H4 (cell line): ENCODE measurements around the gene AIRE. TPM values are rescaled to one million over a fixed set of nuclear protein-coding genes. Genes with fewer than 3 reads are reported as not detected.
"Not testable (repeated sequence)": the region's sequence is repeated elsewhere in the genome, so short reads cannot be mapped to it uniquely, and the experiment has no call there.

ENCODE experiments used
- DNase-seq: peaks from one replicate; pipeline ENCODE4 v3.0.0-alpha.2; 2015; ENCODE audit warnings: low spot score
- total RNA-seq: library from RNA; depleted of rRNA; stranded (reverse); fragments of >200 nt; shearing (Covaris generic); gene quantifications from 2 replicates; pipeline ENCODE4 v1.2.3, GENCODE V29; 2014; rRNA removed

Gene AIRE
- total RNA-seq, 1 experiment from 2014 or later: not detected

DNA sequence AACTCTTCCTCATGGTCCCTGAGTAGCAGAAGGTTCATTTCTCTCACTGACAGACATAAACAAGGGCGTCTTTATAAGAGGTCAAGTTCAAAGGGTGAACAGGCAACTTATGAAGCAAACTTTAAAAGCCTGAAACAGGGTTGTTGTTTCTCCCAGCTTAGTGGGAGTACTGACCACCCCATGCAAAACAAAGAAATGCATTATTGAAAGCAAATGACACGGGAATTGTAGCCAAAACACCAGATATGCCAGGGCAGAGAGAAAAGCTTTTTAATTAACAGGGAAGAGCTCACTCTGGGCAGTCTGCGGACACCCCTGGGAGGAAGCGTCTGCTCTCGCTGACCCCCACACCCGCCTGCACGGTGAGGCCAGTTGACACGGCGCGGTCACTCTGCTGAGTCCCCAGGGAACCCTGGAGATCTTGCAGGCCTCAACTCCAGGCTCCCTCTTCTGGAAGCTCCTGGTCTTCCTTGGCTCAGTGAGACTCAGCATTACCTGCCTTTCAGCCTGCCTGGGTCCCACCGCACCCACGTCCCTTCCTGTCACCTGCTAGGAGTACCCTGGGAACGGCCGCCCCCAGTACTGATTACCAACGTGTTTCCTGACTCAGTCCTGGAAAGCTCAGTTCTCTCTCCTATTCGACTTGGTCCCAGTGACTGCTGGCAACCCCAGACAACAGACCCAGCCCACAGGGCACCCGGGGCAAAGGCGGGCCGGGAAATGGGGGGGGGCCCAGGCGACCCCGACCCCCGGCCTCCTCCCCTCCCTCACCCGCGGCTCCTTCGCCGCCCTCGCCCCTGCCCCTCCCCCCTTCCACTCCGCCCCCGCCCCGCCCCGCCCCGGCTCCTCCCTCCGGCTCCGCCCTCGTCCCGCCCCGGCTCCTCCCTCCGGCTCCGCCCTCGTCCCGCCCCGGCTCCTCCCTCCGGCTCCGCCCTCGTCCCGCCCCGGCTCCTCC is 52.5 kb downstream of the AIRE start:
- DNase-seq: peak; percentile 67

DNA sequence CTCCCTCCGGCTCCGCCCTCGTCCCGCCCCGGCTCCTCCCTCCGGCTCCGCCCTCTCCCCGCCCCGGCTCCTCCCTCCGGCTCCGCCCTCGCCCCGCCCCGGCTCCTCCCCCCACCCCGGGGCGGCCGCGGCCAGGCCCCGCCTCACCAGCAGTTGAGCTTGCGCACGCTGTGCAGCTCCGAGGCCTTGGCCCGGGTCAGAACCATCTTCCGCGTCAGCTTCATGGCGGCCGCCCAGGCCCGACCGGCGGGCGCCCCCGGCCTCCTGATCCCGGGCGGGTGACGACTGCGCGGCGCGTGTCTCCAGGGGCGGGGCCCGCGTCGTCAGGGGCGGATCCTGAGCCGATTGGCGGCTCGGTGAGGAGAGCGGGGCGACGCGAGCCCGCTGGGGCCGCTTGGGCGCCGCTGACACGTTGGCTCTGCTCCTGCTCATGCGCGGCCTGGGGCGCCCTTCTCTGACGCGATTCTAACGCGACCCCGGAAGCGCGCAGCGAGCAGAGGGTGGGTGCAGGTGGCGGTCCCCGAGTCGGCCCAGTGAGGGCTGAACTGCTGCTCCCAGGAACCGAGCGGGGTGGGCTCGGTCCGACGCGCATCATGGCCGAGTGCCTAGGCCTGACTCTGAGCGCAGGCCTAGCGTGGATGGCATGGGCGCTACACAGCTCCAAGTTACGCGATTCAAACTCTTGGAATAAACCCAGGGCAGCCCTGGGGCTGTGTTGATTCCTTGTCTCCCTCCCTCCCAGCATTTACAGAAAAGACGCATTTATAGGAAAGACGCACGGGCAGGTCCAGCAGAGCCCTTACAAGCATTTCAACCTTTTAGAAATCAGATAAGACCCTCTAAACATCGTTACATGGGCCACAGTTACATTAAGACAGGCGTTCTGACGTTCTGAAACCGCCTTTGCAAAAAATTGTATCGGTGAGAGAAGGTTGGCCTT is 53.6 kb downstream of the AIRE start, which contains the start of gene CFAP410:
CFAP410 (minus strand) TSS at position 420 of the 940 bp plus-strand sequence; CDS start at position 224, 196 bp downstream.
- DNase-seq: peak; percentile 94

DNA sequence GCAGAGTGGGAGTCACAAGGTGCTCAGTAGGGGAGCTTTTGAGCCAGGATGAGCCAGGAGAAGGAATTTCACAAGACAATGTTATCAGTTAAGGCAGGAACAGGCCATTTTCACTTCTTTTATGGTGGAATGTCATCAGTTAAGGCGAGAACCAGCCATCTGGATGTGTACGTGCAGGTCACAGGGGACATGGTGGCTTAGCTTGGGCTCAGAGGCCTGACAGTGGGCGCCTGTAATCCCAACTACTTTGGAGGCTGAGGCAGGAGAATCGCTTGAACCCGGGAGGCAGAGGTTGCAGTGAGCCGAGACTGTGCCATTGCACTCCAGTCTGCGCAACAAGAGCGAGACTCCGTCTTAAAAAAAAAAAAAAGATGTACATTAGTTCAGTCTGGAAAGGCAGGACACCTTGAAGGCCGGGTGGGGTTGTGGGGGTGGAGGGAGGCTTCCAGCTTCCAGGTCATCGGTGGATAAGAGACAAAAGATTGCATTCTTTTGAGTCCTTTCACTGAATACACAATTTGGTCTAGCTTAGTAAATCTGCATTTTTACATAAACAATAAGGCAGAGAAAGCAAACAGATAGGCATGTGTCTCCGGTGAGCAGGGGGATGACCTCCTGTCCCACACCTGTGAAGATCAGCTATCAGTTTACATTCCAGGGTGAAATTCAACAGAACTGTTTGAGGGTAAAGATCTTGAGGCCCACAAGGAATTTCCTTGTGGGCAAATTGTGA is 56.2 kb downstream of the AIRE start:
- not testable (repeated sequence) for DNase-seq

DNA sequence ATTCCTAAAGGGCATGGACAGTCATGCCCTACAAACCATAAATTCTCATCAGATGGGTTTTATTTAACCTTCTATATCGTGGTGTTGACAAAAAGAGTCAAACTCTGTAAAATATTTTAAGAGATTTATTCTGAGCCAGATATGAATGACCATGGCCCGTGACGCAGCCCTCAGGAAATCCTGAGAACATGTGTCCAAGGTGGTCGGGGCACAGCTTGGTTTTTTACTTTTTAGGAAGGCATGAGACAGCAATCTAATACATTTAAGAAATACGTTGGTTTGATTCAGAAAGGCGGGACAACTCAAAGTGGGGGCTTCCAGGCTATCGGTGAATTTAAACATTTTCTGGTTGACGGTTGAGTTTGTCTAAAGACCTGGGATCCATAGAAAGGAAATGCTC is 57.3 kb downstream of the AIRE start:
- not testable (repeated sequence) for DNase-seq

DNA sequence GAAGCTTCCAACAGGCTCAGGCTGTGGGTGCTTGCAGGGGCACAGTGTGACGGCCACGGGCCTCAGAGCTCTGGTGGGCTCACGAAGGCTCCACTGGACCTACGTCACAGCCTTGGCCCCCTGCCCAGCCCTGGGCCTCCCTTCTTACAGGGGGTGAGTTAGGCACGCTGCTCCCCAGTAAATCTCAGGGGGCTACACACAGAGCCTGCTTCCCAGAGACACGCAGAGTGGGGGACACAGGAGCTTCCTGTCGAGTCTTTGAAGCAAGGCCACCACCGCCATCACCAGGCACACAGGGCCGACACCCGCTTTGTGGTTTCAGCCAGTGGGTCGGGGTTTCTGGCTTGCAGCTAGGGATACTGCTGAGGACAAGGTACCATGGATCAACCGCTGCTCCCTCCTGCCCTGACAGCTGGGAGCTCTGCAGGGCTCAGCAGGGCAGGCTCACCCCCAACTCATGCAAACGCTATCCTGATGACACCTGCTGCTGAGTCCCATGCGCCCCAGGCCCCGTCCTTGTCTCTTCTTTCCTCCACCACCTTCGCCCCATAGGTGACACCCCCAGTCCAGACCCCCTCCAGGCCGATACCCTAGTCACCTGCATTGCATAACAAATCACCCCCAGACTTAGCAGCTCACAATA is 59.0 kb downstream of the AIRE start:
- no peak for DNase-seq

DNA sequence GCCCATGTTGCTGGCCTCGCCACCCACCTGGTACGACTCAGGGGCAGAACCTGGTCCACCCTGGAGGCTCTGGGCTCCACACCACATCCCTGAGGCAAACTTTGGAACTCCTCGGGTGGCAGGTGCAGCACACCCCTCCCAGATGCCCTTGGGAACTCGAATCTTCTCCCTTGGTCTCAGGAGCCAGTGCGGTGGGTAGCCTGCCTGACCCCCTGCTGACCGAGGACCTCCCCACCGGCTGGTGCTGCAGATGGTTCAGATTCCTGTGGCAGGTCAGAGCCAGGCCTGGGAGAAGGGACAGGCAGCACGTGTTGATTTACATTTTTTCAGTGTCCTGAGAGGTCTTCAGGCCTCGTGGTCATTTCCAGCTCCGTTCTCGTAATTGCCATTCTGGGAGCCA is 59.8 kb downstream of the AIRE start:
- DNase-seq: no peak

DNA sequence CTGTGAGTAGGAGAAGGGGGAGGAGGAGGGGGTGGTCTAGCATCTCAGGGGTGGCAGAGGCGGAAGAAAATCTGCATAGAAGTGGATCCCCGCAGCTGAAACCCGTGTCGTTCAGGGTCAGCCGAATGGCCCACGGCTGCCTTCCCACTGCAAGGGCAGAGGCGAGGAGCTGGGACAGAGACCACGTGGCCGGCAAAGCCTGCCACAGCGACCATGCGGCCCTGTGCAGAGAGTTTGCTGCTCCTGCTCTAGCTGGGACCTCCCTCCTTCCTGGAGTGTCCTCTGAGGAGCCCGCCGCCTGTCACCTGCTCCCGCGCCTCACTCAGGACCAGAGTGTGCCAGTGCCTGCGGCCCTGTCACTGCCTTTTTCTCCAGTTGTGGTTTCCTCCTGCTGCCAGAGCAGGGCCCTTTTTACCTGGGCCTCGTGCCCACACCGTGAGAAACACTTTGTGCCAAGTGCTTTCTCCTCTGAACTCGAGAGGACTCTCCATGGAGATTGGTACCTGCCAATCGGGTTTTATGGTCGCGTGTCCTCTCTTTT is 62.3 kb downstream of the AIRE start:
- no peak for DNase-seq

Other genes with a start within 250 kb of the AIRE start
- 11.5 and 32.8 TPM in 2 replicates for gene PWP2, start 178.5 kb upstream of the AIRE start, total RNA-seq
- 8.4 and 11.1 TPM in 2 replicates for gene GATD3, start 152.2 kb upstream of the AIRE start, total RNA-seq
- gene ICOSLG, start 44.9 kb upstream of the AIRE start, total RNA-seq: 0.33 and 0.80 TPM in 2 replicates
- gene DNMT3L, start 24.0 kb upstream of the AIRE start, total RNA-seq: not detected in 2 replicates
- 51.0 and 77.6 TPM in 2 replicates for gene PFKL, start 14.2 kb downstream of the AIRE start, total RNA-seq
- gene CFAP410, start 53.5 kb downstream of the AIRE start, total RNA-seq: 12.6 and 14.7 TPM in 2 replicates
- 0.76 and 0.89 TPM in 2 replicates for gene TRPM2, start 67.7 kb downstream of the AIRE start, total RNA-seq
- gene LRRC3, start 169.6 kb downstream of the AIRE start, total RNA-seq: 0.37 and 0.52 TPM in 2 replicates